IMR-90 (cell line): ENCODE results near the gene LRRC75B. TPM values are rescaled to one million over a fixed set of nuclear protein-coding genes. Genes with fewer than 3 reads are reported as not detected.

Experiments
- ATAC-seq: fragments of 200-7000 bp; cut with Tn5 transposase; 2 replicates; pipeline ENCODE4 v1.9.1; 2020; ENCODE audit warnings: low read depth, mild to moderate bottlenecking, moderate library complexity
- BruUV-seq: library from RNA; stranded (reverse); fragments of 400-500 nt; replicated peaks from 2 replicates; lab custom pipeline; 2021; lab: Mats Ljungman, UMichigan
- CTCF ChIA-PET: fragments of 300-600 bp; formaldehyde crosslinking; extraction: SDS; loops from one replicate; lab custom pipeline; 2021; ENCODE audit warnings: antibody characterized with exemption; lab: Yijun Ruan, JAX
- POLR2A ChIA-PET: fragments of 300-600 bp; sonication (Branson Sonifier 250); formaldehyde crosslinking; loops from one replicate; lab custom pipeline; 2022; ENCODE audit warnings: antibody characterized with exemption; ENCODE audit not compliant: unreplicated experiment; lab: Charles Lee
- DNase-seq: peaks from one replicate; pipeline ENCODE4 v3.0.0; 2013
- H2AFZ ChIP-seq: replicated peaks from 2 replicates; pipeline ENCODE3; 2013; ENCODE audit warnings: low read length, mild to moderate bottlenecking; ENCODE audit not compliant: poor library complexity
- H2AK5ac ChIP-seq: 2 replicates; pipeline ENCODE4 v1.6.1; 2013; ENCODE audit warnings: low read depth, low read length, inconsistent platforms
- H2AK9ac ChIP-seq: replicated peaks from 2 replicates; pipeline ENCODE3; 2013; ENCODE audit warnings: mild to moderate bottlenecking, low read depth, low read length, moderate library complexity; ENCODE audit not compliant: poor library complexity
- H2BK120ac ChIP-seq: 2 replicates; pipeline ENCODE4 v1.6.1; 2013; ENCODE audit warnings: low read depth, low read length, inconsistent platforms
- H2BK15ac ChIP-seq: 3 replicates; pipeline ENCODE4 v1.6.1; 2013; ENCODE audit warnings: low read depth, low read length, inconsistent platforms
- H2BK20ac ChIP-seq: 2 replicates; pipeline ENCODE4 v1.6.1; 2013; ENCODE audit warnings: low read depth, mild to moderate bottlenecking, inconsistent platforms, low read length, moderate library complexity
- H2BK5ac ChIP-seq: 2 replicates; pipeline ENCODE4 v1.6.1; 2013; ENCODE audit warnings: mild to moderate bottlenecking, low read depth, low read length, inconsistent platforms; ENCODE audit not compliant: poor library complexity, severe bottlenecking
- H3K14ac ChIP-seq: replicated peaks from 2 replicates; pipeline ENCODE4 v1.6.1; 2013; ENCODE audit warnings: low read depth, low read length, inconsistent platforms
- H3K18ac ChIP-seq: 2 replicates; pipeline ENCODE4 v1.6.1; 2013; ENCODE audit warnings: low read depth, low read length, control low read depth
- H3K23ac ChIP-seq: 2 replicates; pipeline ENCODE4 v1.6.1; 2013; ENCODE audit warnings: low read depth, low read length, inconsistent platforms
- H3K27ac ChIP-seq: 2 replicates; pipeline ENCODE4 v1.5.1; 2013; ENCODE audit warnings: mild to moderate bottlenecking, control low read depth, low read length; ENCODE audit not compliant: insufficient read depth
- H3K27me3 ChIP-seq: 2 replicates; pipeline ENCODE4 v1.6.1; 2013; ENCODE audit warnings: low read length; ENCODE audit not compliant: control insufficient read depth, insufficient read depth
- H3K36me3 ChIP-seq: 2 replicates; pipeline ENCODE4 v1.6.1; 2013; ENCODE audit warnings: low read length, mixed read lengths; ENCODE audit not compliant: control insufficient read depth, insufficient read depth
- H3K4ac ChIP-seq: 2 replicates; pipeline ENCODE4 v1.6.1; 2013; ENCODE audit warnings: low read depth, low read length, inconsistent platforms
- H3K4me1 ChIP-seq: 2 replicates; pipeline ENCODE4 v1.6.1; 2013; ENCODE audit warnings: low read length, mixed read lengths; ENCODE audit not compliant: control insufficient read depth, insufficient read depth
- H3K4me2 ChIP-seq: 2 replicates; pipeline ENCODE4 v1.6.1; 2013; ENCODE audit warnings: low read depth, mild to moderate bottlenecking, control low read depth, low read length, moderate library complexity
- H3K4me3 ChIP-seq: 2 replicates; pipeline ENCODE4 v1.5.1; 2013; ENCODE audit warnings: low read depth, mild to moderate bottlenecking, control low read depth, low read length, moderate library complexity; ENCODE audit not compliant: insufficient read depth
- H3K56ac ChIP-seq: 2 replicates; pipeline ENCODE4 v1.6.1; 2013; ENCODE audit warnings: low read length, inconsistent platforms; ENCODE audit not compliant: insufficient read depth; ENCODE audit errors: extremely low read depth
- H3K79me1 ChIP-seq, 2 experiments: 2 replicates each; pipeline ENCODE4 v1.6.1; 2013; ENCODE audit warnings: low read length in 2 of 2, inconsistent platforms in 1 of 2, low read depth in 1 of 2
- H3K9ac ChIP-seq: 2 replicates; pipeline ENCODE4 v1.6.1; 2013; ENCODE audit warnings: low read depth, low read length, control low read depth
- H3K9me1 ChIP-seq: 2 replicates; pipeline ENCODE4 v1.6.1; 2013; ENCODE audit warnings: low read length, inconsistent platforms; ENCODE audit not compliant: insufficient read depth
- H3K9me3 ChIP-seq: 2 replicates; pipeline ENCODE4 v1.6.1; 2013; ENCODE audit warnings: low read length; ENCODE audit not compliant: control insufficient read depth, insufficient read depth
- H4K20me1 ChIP-seq: 2 replicates; pipeline ENCODE4 v1.6.1; 2013; ENCODE audit warnings: low read length, inconsistent platforms; ENCODE audit not compliant: insufficient read depth
- H4K5ac ChIP-seq: 2 replicates; pipeline ENCODE4 v1.6.1; 2013; ENCODE audit warnings: mild to moderate bottlenecking, low read depth, low read length, control low read depth
- H4K8ac ChIP-seq, 2 experiments: 2 replicates each; pipeline ENCODE4 v1.6.1; 2013; ENCODE audit warnings: low read depth in 2 of 2, low read length in 2 of 2, control low read depth in 1 of 2, inconsistent platforms in 1 of 2
- H4K91ac ChIP-seq: 2 replicates; pipeline ENCODE4 v1.6.1; 2013; ENCODE audit warnings: low read depth, low read length, inconsistent platforms; ENCODE audit not compliant: insufficient read depth
- CHD1 ChIP-seq: IDR thresholded peaks from 2 replicates; pipeline ENCODE4 v1.6.1; 2012; ENCODE audit warnings: low read depth, low read length, improper control_type of control experiment
- CTCF ChIP-seq: conservative IDR thresholded peaks from 2 replicates; pipeline ENCODE4 v1.5.1; 2012; ENCODE audit warnings: mild to moderate bottlenecking, low read depth, low read length, improper control_type of control experiment
- ELK1 ChIP-seq: fragments of 150-350 bp; IDR thresholded peaks from 2 replicates; pipeline ENCODE4 v1.6.1; 2016; ENCODE audit warnings: low read depth, mild to moderate bottlenecking, low read length, moderate library complexity, borderline replicate concordance
- MAFK ChIP-seq: IDR thresholded peaks from 2 replicates; pipeline ENCODE4 v1.6.1; 2012; ENCODE audit warnings: low read depth, low read length, improper control_type of control experiment
- NFE2L2 ChIP-seq: fragments of 150-350 bp; IDR thresholded peaks from 2 replicates; pipeline ENCODE4 v1.6.1; 2016; ENCODE audit warnings: low read depth, mild to moderate bottlenecking, low read length
- RCOR1 ChIP-seq: IDR thresholded peaks from 2 replicates; pipeline ENCODE4 v1.6.1; 2012; ENCODE audit warnings: mild to moderate bottlenecking, low read length, improper control_type of control experiment; ENCODE audit not compliant: insufficient replicate concordance
- USF2 ChIP-seq: fragments of 150-350 bp; IDR thresholded peaks from 2 replicates; pipeline ENCODE4 v1.6.1; 2017; ENCODE audit warnings: mild to moderate bottlenecking, antibody characterized with exemption, low read length, low read depth
- WGBS, 2 experiments: methylation state at CpG; one replicate each; pipeline versions ENCODE4 v1.1.5 to v1.1.7; 2013; ENCODE audit warnings: missing lambda C conversion rate in 2 of 2; ENCODE audit not compliant: insufficient read length in 1 of 2; ENCODE audit errors: extremely low coverage in 2 of 2; 5-methylcytosine and 5-hydroxymethylcytosine counted together
- dilution Hi-C: fragments of 300-500 bp; cut with HindIII; formaldehyde crosslinking; loops from one replicate; pipeline ENCODE4 v1.14.3; 2018; ENCODE audit warnings: low sequenced_read_pairs; ENCODE audit not compliant: unreplicated experiment
- in situ Hi-C: fragments of 300-500 bp; cut with MboI; formaldehyde crosslinking; loops from 3 replicates; pipeline ENCODE4 v1.14.3; 2019; ENCODE audit warnings: low sequenced_read_pairs, inconsistent platforms, mixed read lengths
- intact Hi-C: fragments of 100-400 bp; cut with micrococcal nuclease; formaldehyde crosslinking; loops from 2 replicates; pipeline ENCODE4 v1.10.0; 2022
- polyA plus RNA-seq, 3 experiments: library from polyadenylated mRNA; depleted of rRNA; stranded (reverse); fragments of >200 nt; gene quantifications; 2 replicates each; pipeline ENCODE4 v1.2.3, GENCODE V29; 2012; ENCODE audit warnings: low replicate concordance in 1 of 3
- total RNA-seq: library from RNA; depleted of rRNA; stranded (reverse); fragments of >200 nt; gene quantifications from 2 replicates; pipeline ENCODE4 v1.2.3, GENCODE V29; 2012

The LRRC75B gene
- total and polyA plus RNA-seq, 2 of the 4 experiments (the other 2 are of a cell fraction), result 1.6 to 10.7 TPM

GRCh38 chr22:24584871-24585411 is 7.9 kb downstream of the LRRC75B start:
- no peak for TF ChIP-seq ELK1
- TF ChIP-seq MAFK, result no peak
- no peak for TF ChIP-seq CTCF
- TF ChIP-seq NFE2L2, result no peak
- no peak for TF ChIP-seq CHD1
- no peak for TF ChIP-seq RCOR1
- TF ChIP-seq USF2, result no peak
- H3K27me3 ChIP-seq, result no peaks in the 10 kb centered on the region
- H3K9me1 ChIP-seq, result peaks cover 18% of the 10 kb centered on the region
- H2BK120ac ChIP-seq, result no peak overlapping the region
- no peak overlapping the region for H3K4me2 ChIP-seq
- DNase-seq (no peak), ATAC-seq (no peak)
- no peak overlapping the region for H3K18ac ChIP-seq
- no peak overlapping the region for H2AFZ ChIP-seq
- H4K91ac ChIP-seq, result no peak overlapping the region
- no peak overlapping the region for H2AK5ac ChIP-seq
- no peak overlapping the region for H3K23ac ChIP-seq
- no peak overlapping the region for H4K5ac ChIP-seq
- H2BK15ac ChIP-seq, result no peak overlapping the region
- H3K79me1 ChIP-seq, result no peaks in the 10 kb centered on the region
- peaks cover 27% of the 10 kb centered on the region; the same call in 1 of the 2 replicates for H3K36me3 ChIP-seq
- H3K4ac ChIP-seq, result no peak overlapping the region
- H2AK9ac ChIP-seq, result no peak overlapping the region
- dilution Hi-C loops, result no loop called here
- H4K20me1 ChIP-seq, result peaks cover 4% of the 10 kb centered on the region; the same call in 1 of the 2 replicates
- in situ Hi-C loops, result no loop called here
- H2BK5ac ChIP-seq, result no peak overlapping the region
- 83% methylated on average over 5 of the region's 10 CpGs; no CpG with 5 or more reads in 1 of the 2 experiments for WGBS, 2 experiments
- POLR2A ChIA-PET, result interaction anchor here (0.6 kb wide), 1 partner anchor 16 kb away, joined by 3 read pairs; no protein-coding TSS in a partner anchor
- H2BK20ac ChIP-seq, result no peak overlapping the region
- intact Hi-C loops, result no loop called here
- BruUV-seq, result no TSS peak
- no peaks in the 10 kb centered on the region for H3K9me3 ChIP-seq
- CTCF ChIA-PET, result no interaction called here
- H3K27ac ChIP-seq, result no peak overlapping the region
- no peak overlapping the region for H3K14ac ChIP-seq
- H3K56ac ChIP-seq, result no peak overlapping the region
- H3K9ac ChIP-seq, result no peak overlapping the region
- H4K8ac ChIP-seq, result no peak overlapping the region
- no peak overlapping the region for H3K4me3 ChIP-seq
- H3K4me1 ChIP-seq, result peaks cover 17% of the 10 kb centered on the region; the same call in 1 of the 2 replicates
